Parathyroid adenoma (tissue), 2 donors: Measurements from ENCODE around the gene TCTN1.
"Not testable (repeated sequence)": the region's sequence is repeated elsewhere in the genome, so short reads cannot be mapped to it uniquely, and the experiment has no call there.

Experiments used
- H2AFZ ChIP-seq: fragments of 300-600 bp; sonication (generic); one replicate; pipeline ENCODE4 v1.7.0; 2017; ENCODE audit warnings: antibody characterized with exemption, mild to moderate bottlenecking
- H3K27ac ChIP-seq: fragments of 300-600 bp; sonication (generic); one replicate; pipeline ENCODE4 v1.7.0; 2017
- H3K27me3 ChIP-seq: fragments of 300-600 bp; sonication (generic); one replicate; pipeline ENCODE4 v1.7.0; 2017; ENCODE audit warnings: low read length; ENCODE audit not compliant: control insufficient read depth, insufficient read depth
- H3K36me3 ChIP-seq: fragments of 300-600 bp; sonication (generic); one replicate; pipeline ENCODE4 v1.7.0; 2017; ENCODE audit warnings: low read length; ENCODE audit not compliant: control insufficient read depth, insufficient read depth
- H3K4me1 ChIP-seq: fragments of 300-600 bp; sonication (generic); one replicate; pipeline ENCODE4 v1.7.0; 2017; ENCODE audit warnings: control low read depth
- H3K4me2 ChIP-seq: fragments of 300-600 bp; sonication (generic); one replicate; pipeline ENCODE4 v1.7.0; 2017; ENCODE audit warnings: low read length
- H3K4me3 ChIP-seq: fragments of 300-600 bp; sonication (generic); one replicate; pipeline ENCODE4 v1.7.0; 2017; ENCODE audit warnings: low read depth, low read length
- H3K79me2 ChIP-seq: fragments of 300-600 bp; sonication (generic); one replicate; pipeline ENCODE4 v1.7.0; 2017; ENCODE audit warnings: control low read depth
- H3K9ac ChIP-seq: fragments of 300-600 bp; sonication (generic); one replicate; pipeline ENCODE4 v1.7.0; 2017; ENCODE audit warnings: mild to moderate bottlenecking
- H3K9me3 ChIP-seq: fragments of 300-600 bp; sonication (generic); one replicate; pipeline ENCODE4 v1.7.0; 2017; ENCODE audit warnings: low read length; ENCODE audit not compliant: control insufficient read depth
- CTCF ChIP-seq: fragments of 300-600 bp; sonication (generic); IDR thresholded peaks from one replicate; pipeline ENCODE4 v1.7.0; 2017; ENCODE audit warnings: antibody characterized with exemption, mild to moderate bottlenecking
- donor health status: primary hyperparathyroidism.

Gene TCTN1

GRCh38 chr12:110568752-110569151, 45.2 kb upstream of the TCTN1 start:
- H3K9ac ChIP-seq: no peak overlapping the region
- H3K27ac ChIP-seq: no peak overlapping the region

GRCh38 chr12:110569838-110570237, 44.1 kb upstream of the TCTN1 start:
- not testable (repeated sequence) for H3K9me3 ChIP-seq, H3K4me1 ChIP-seq, H3K27me3 ChIP-seq, H3K4me3 ChIP-seq, H3K27ac ChIP-seq, H3K36me3 ChIP-seq, H2AFZ ChIP-seq, H3K4me2 ChIP-seq, H3K9ac ChIP-seq
- peaks cover 36% of the 10 kb centered on the region for H3K79me2 ChIP-seq

More at GRCh38 chr12:110568752-110569151, 45.2 kb upstream of the TCTN1 start:
- Histone ChIP-seq H3K79me2 (peaks cover 35% of the 10 kb centered on the region), H3K36me3 (no peaks in the 10 kb centered on the region), H3K27me3 (no peaks in the 10 kb centered on the region), H3K4me1 (peaks cover 9% of the 10 kb centered on the region), H3K4me3 (no peak overlapping the region), H3K9me3 (no peaks in the 10 kb centered on the region), H2AFZ (no peak overlapping the region), H3K4me2 (no peak overlapping the region)
- TF ChIP-seq CTCF: no peak

GRCh38 chr12:110570798-110571197, 43.1 kb upstream of the TCTN1 start:
- not testable (repeated sequence) for H3K36me3 ChIP-seq, H3K9me3 ChIP-seq, H3K4me2 ChIP-seq, H2AFZ ChIP-seq, H3K27ac ChIP-seq, H3K27me3 ChIP-seq, H3K9ac ChIP-seq, H3K4me3 ChIP-seq, H3K4me1 ChIP-seq
- H3K79me2 ChIP-seq: peaks cover 33% of the 10 kb centered on the region

GRCh38 chr12:110574044-110574443, 39.9 kb upstream of the TCTN1 start:
- TF ChIP-seq CTCF: no peak
- Histone ChIP-seq H3K4me2 (no peak overlapping the region), H3K27ac (no peak overlapping the region), H2AFZ (no peak overlapping the region), H3K4me1 (no peaks in the 10 kb centered on the region), H3K9ac (no peak overlapping the region), H3K27me3 (no peaks in the 10 kb centered on the region), H3K4me3 (no peak overlapping the region), H3K36me3 (no peaks in the 10 kb centered on the region), H3K9me3 (no peaks in the 10 kb centered on the region), H3K79me2 (peaks cover 39% of the 10 kb centered on the region)

GRCh38 chr12:110574717-110575230, 39.2 kb upstream of the TCTN1 start:
- not testable (repeated sequence) for H3K27ac ChIP-seq, H3K4me3 ChIP-seq, H3K4me2 ChIP-seq, H3K4me1 ChIP-seq, H3K9ac ChIP-seq, H3K9me3 ChIP-seq, H2AFZ ChIP-seq, H3K27me3 ChIP-seq, H3K36me3 ChIP-seq
- H3K79me2 ChIP-seq: peaks cover 47% of the 10 kb centered on the region

- no peaks in the 10 kb centered on the region for H3K27me3 ChIP-seq
- no peak overlapping the region for H3K4me2 ChIP-seq
- TF ChIP-seq CTCF: no peak
- no peaks in the 10 kb centered on the region for H3K36me3 ChIP-seq
- no peak overlapping the region for H3K27ac ChIP-seq
- no peak overlapping the region for H3K4me3 ChIP-seq
- peaks cover 2% of the 10 kb centered on the region for H3K4me1 ChIP-seq
- H3K9me3 ChIP-seq: no peaks in the 10 kb centered on the region
- H3K79me2 ChIP-seq: peaks cover 52% of the 10 kb centered on the region
- no peak overlapping the region for H2AFZ ChIP-seq
- no peak overlapping the region for H3K9ac ChIP-seq
Observed at GRCh38 chr12:110575326-110575725, 38.6 kb upstream of the TCTN1 start.
